Measurements from ENCODE around the gene CTSH. TPM values are rescaled to one million over a fixed set of nuclear protein-coding genes. Genes with fewer than 3 reads are reported as not detected.

CTSH gene
- total RNA-seq, 2 donors from 2014 or later = 107 to 145 TPM

GRCh38 chr15:78938658-78939488 lies 6.0 kb downstream of the CTSH start:
- ATAC-seq = no peak
- H3K27ac ChIP-seq = peak overlapping the region in 1 of 4 donors; percentile 72
- 68 to 70% methylated on average over 6 of the region's 6 CpGs for WGBS, 2 donors
- H3K4me1 ChIP-seq = peaks cover 1% of the 10 kb centered on the region
- H3K27me3 ChIP-seq = no peaks in the 10 kb centered on the region
- peaks cover 0 to 10% of the 10 kb centered on the region in 2 donors for H3K36me3 ChIP-seq (replicated peaks in 1 of 2; ENCODE audit: insufficient read depth in 1 of 2, low read depth in 2 of 2)
- TF ChIP-seq CTCF (IDR thresholded peaks at IDR 0.05) (no peak), POLR2A (IDR thresholded peaks at IDR 0.05) (no peak)
- H3K4me3 ChIP-seq = no peak overlapping the region
- intact Hi-C loops (cut with DNase I) = no loop called here
- no peaks in the 10 kb centered on the region for H3K9me3 ChIP-seq
- DNase-seq = peak in 1 of 4 donors; percentile 35

- DNase-seq (peak in 1 of 4 donors; percentile 34), ATAC-seq (peak; percentile 25)
- intact Hi-C loops (cut with DNase I) = no loop called here
- no peak for TF ChIP-seq POLR2A (IDR thresholded peaks at IDR 0.05)
- no peak for TF ChIP-seq CTCF (IDR thresholded peaks at IDR 0.05)
- 68 to 73% methylated on average over 14 of the region's 14 CpGs for WGBS, 2 donors
- Histone ChIP-seq H3K27ac (peak overlapping the region in 2 of 4 donors; percentile 0 to 12), H3K36me3 (replicated peaks in 1 of 2; ENCODE audit: insufficient read depth in 1 of 2, low read depth in 2 of 2) (peaks cover 0 to 11% of the 10 kb centered on the region in 2 donors), H3K4me3 (no peak overlapping the region), H3K27me3 (no peaks in the 10 kb centered on the region), H3K9me3 (no peaks in the 10 kb centered on the region), H3K4me1 (no peaks in the 10 kb centered on the region)
These were observed 7.6 kb downstream of the CTSH start for GRCh38 chr15:78937132-78937739.

- no peak overlapping the region for H3K27ac ChIP-seq
- H3K9me3 ChIP-seq = no peaks in the 10 kb centered on the region
- no peak for ATAC-seq
- no peak overlapping the region for H3K4me3 ChIP-seq
- TF ChIP-seq POLR2A (IDR thresholded peaks at IDR 0.05) (no peak), CTCF (IDR thresholded peaks at IDR 0.05) (no peak)
- peaks cover 0 to 11% of the 10 kb centered on the region in 2 donors for H3K36me3 ChIP-seq (replicated peaks in 1 of 2; ENCODE audit: insufficient read depth in 1 of 2, low read depth in 2 of 2)
- H3K27me3 ChIP-seq = no peaks in the 10 kb centered on the region
- WGBS, 2 donors = 71 to 82% methylated on average over 5 of the region's 5 CpGs
- no peaks in the 10 kb centered on the region for H3K4me1 ChIP-seq
- intact Hi-C loops (cut with DNase I) = no loop called here
- DNase-seq = no peak
These were observed 10.2 kb downstream of the CTSH start for GRCh38 chr15:78934655-78935023.

GRCh38 chr15:78933823-78934654 lies 10.8 kb downstream of the CTSH start:
- H3K36me3 ChIP-seq (replicated peaks in 1 of 2; ENCODE audit: insufficient read depth in 1 of 2, low read depth in 2 of 2) = peaks cover 0 to 11% of the 10 kb centered on the region in 2 donors
- 69 to 83% methylated on average over 18 to 20 of the region's 20 CpGs for WGBS, 2 donors
- ATAC-seq = no peak
- no peaks in the 10 kb centered on the region for H3K27me3 ChIP-seq
- no peak overlapping the region for H3K4me3 ChIP-seq
- H3K4me1 ChIP-seq = no peaks in the 10 kb centered on the region
- DNase-seq = no peak
- H3K9me3 ChIP-seq = no peaks in the 10 kb centered on the region
- TF ChIP-seq POLR2A (IDR thresholded peaks at IDR 0.05) (no peak), CTCF (IDR thresholded peaks at IDR 0.05) (no peak)
- intact Hi-C loops (cut with DNase I) = no loop called here
- no peak overlapping the region for H3K27ac ChIP-seq
